Ishikawa (cell line): ENCODE measurements around the gene PELO.

Experiments
- CEBPB ChIP-seq: IDR thresholded peaks from 2 replicates; pipeline ENCODE4 v1.6.1; 2012
- NFIC ChIP-seq: IDR thresholded peaks from 2 replicates; pipeline ENCODE4 v1.6.1; 2012
- USF1 ChIP-seq: IDR thresholded peaks from 2 replicates; pipeline ENCODE4 v1.6.1; 2012
- YY1 ChIP-seq: IDR thresholded peaks from 2 replicates; pipeline ENCODE4 v1.6.1; 2012; ENCODE audit warnings: low read depth

- TF ChIP-seq CEBPB = no peak
- no peak for TF ChIP-seq USF1
- TF ChIP-seq YY1 = no peak
- no peak for TF ChIP-seq NFIC
Measured at GRCh38 chr5:52759331-52759730, 28.4 kb upstream of the PELO start.
